Neural cell (in vitro differentiated cells): Measurements from ENCODE around the gene FOLR2. TPM values are rescaled to one million over a fixed set of nuclear protein-coding genes. Genes with fewer than 3 reads are reported as not detected.

Experiments
- polyA plus RNA-seq: library from polyadenylated mRNA; depleted of rRNA; stranded (reverse); fragments of >200 nt; gene quantifications from 2 replicates; pipeline ENCODE4 v1.2.3, GENCODE V29; 2014

Gene FOLR2
- polyA plus RNA-seq, 1 donor from 2014 or later = not detected

Other genes with a start within 250 kb of the FOLR2 start
- gene IL18BP, start 217.9 kb upstream of the FOLR2 start, polyA plus RNA-seq = 3.1 and 3.2 TPM in 2 replicates
- 116 and 157 TPM in 2 replicates for gene NUMA1, start 136.3 kb upstream of the FOLR2 start, polyA plus RNA-seq
- gene LRRC51, start 135.9 kb upstream of the FOLR2 start, polyA plus RNA-seq = 20.8 and 21.3 TPM in 2 replicates
- 100 and 108 TPM in 2 replicates for gene LAMTOR1, start 113.5 kb upstream of the FOLR2 start, polyA plus RNA-seq
- 0.52 and 0.76 TPM in 2 replicates for gene TOMT, start 110.9 kb upstream of the FOLR2 start, polyA plus RNA-seq
- 52.8 and 64.6 TPM in 2 replicates for gene ANAPC15, start 104.1 kb upstream of the FOLR2 start, polyA plus RNA-seq
- gene FOLR3, start 81.1 kb upstream of the FOLR2 start, polyA plus RNA-seq = not detected in 2 replicates
- gene FOLR1, start 24.7 kb upstream of the FOLR2 start, polyA plus RNA-seq = not detected in 2 replicates
- 1.5 and 2.0 TPM in 2 replicates for gene INPPL1, start 8.0 kb downstream of the FOLR2 start, polyA plus RNA-seq
- gene PHOX2A, start 27.4 kb downstream of the FOLR2 start, polyA plus RNA-seq = not detected in 2 replicates
- 11.4 and 15.5 TPM in 2 replicates for gene CLPB, start 217.7 kb downstream of the FOLR2 start, polyA plus RNA-seq